Measurements from ENCODE around the gene DSC2.

- TF ChIP-seq NFIC (IDR thresholded peaks at IDR 0.05; ENCODE audit: borderline replicate concordance), result no peak
- no peak for TF ChIP-seq SMC3 (IDR thresholded peaks at IDR 0.05; ENCODE audit: low read depth, low read length)
- TF ChIP-seq CTCF (IDR thresholded peaks at IDR 0.05), result no peak
- TF ChIP-seq POLR2AphosphoS5 (IDR thresholded peaks at IDR 0.05; ENCODE audit: low read depth, low read length), result no peak
- TF ChIP-seq RAD21 (IDR thresholded peaks at IDR 0.05; ENCODE audit: low read length), result no peak
- TF ChIP-seq MAX (IDR thresholded peaks at IDR 0.05; ENCODE audit: low read depth), result no peak
- no peak for TF ChIP-seq ELF1 (IDR thresholded peaks at IDR 0.05)
- TF ChIP-seq TCF12 (IDR thresholded peaks at IDR 0.05), result no peak
- TF ChIP-seq MXI1 (IDR thresholded peaks at IDR 0.05; ENCODE audit: low read depth, low read length), result no peak
- no peak for TF ChIP-seq CHD2 (IDR thresholded peaks at IDR 0.05; ENCODE audit: low read length, partially characterized antibody)
- TF ChIP-seq TAF1 (IDR thresholded peaks at IDR 0.05; ENCODE audit: borderline replicate concordance, low read depth, low read length), result no peak
Measured at GRCh38 chr18:31077878-31078277, 24.3 kb downstream of the DSC2 start.

All from SK-N-SH (cell line).